Erythroblast (primary cell): Measurements from ENCODE around the gene OR52L1.

ENCODE experiments used
- GATA1 ChIP-seq: IDR thresholded peaks from 2 replicates; pipeline ENCODE4 v1.6.1; 2011; ENCODE audit warnings: low read depth, mild to moderate bottlenecking, control low read depth, low read length, moderate library complexity
- POLR2A ChIP-seq: IDR thresholded peaks from 2 replicates; pipeline ENCODE4 v1.6.1; 2011; ENCODE audit warnings: mild to moderate bottlenecking, low read length

- TF ChIP-seq POLR2A (no peak), GATA1 (no peak)
Measured at GRCh38 chr11:6006846-6007245, 20.1 kb upstream of the OR52L1 start, which contains the start of gene OR56A4.
